Urinary bladder (tissue), 4 donors: ENCODE data around the gene SFT2D3. TPM values are rescaled to one million over a fixed set of nuclear protein-coding genes. Genes with fewer than 3 reads are reported as not detected.

ENCODE experiments used
- DNase-seq: peaks from one replicate; pipeline ENCODE4 v3.0.0-alpha.2; 2015; ENCODE audit errors: extremely low spot score
- H3K27ac ChIP-seq: one replicate; pipeline ENCODE4 v1.5.1; 2013; ENCODE audit warnings: low read depth, mild to moderate bottlenecking, moderate library complexity
- H3K36me3 ChIP-seq: one replicate; pipeline ENCODE4 v1.6.1; 2013; ENCODE audit warnings: mild to moderate bottlenecking, moderate library complexity; ENCODE audit not compliant: insufficient read depth
- H3K4me1 ChIP-seq: one replicate; pipeline ENCODE4 v1.6.1; 2013; ENCODE audit warnings: mild to moderate bottlenecking, moderate library complexity; ENCODE audit not compliant: insufficient read depth
- H3K4me3 ChIP-seq: one replicate; pipeline ENCODE4 v1.5.1; 2013; ENCODE audit warnings: low read depth, low read length
- WGBS: extraction: QIAGEN DNeasy Blood & Tissue Kit; methylation state at CpG from one replicate; pipeline ENCODE4 v1.1.7; 2013; 5-methylcytosine and 5-hydroxymethylcytosine counted together
- polyA plus RNA-seq: library from polyadenylated mRNA; stranded (reverse); fragments of 200-250 nt; gene quantifications from one replicate; pipeline ENCODE4 v1.2.3, GENCODE V29; 2013
- total RNA-seq: library from RNA; depleted of rRNA; stranded (reverse); fragments of >200 nt; gene quantifications from one replicate; pipeline ENCODE4 v1.2.3, GENCODE V29; 2014
- donor health status: healthy with polysubstance abuse.
- donor health status: healthy.

The SFT2D3 gene
- total and polyA plus RNA-seq, 2 donors = 5.5 to 7.2 TPM

- H3K4me1 ChIP-seq = no peaks in the 10 kb centered on the region
- no peak overlapping the region for H3K27ac ChIP-seq
- no peak for DNase-seq
- 58% methylated on average over 14 of the region's 14 CpGs for WGBS
- no peak overlapping the region for H3K4me3 ChIP-seq
- H3K36me3 ChIP-seq = no peaks in the 10 kb centered on the region
These were observed 41.6 kb upstream of the SFT2D3 start for GRCh38 chr2:127659408-127660290.

- Histone ChIP-seq H3K36me3 (no peaks in the 10 kb centered on the region), H3K4me3 (no peak overlapping the region), H3K4me1 (no peaks in the 10 kb centered on the region), H3K27ac (no peak overlapping the region)
- 83% methylated on average over 10 of the region's 10 CpGs for WGBS
- no peak for DNase-seq
These were observed 41.1 kb upstream of the SFT2D3 start for GRCh38 chr2:127660291-127660578.

GRCh38 chr2:127661072-127661649, 40.1 kb upstream of the SFT2D3 start:
- H3K36me3 ChIP-seq = no peaks in the 10 kb centered on the region
- H3K27ac ChIP-seq = no peak overlapping the region
- DNase-seq = no peak
- no peaks in the 10 kb centered on the region for H3K4me1 ChIP-seq
- 55% methylated on average over 14 of the region's 14 CpGs for WGBS
- no peak overlapping the region for H3K4me3 ChIP-seq

GRCh38 chr2:127661949-127662510, 39.3 kb upstream of the SFT2D3 start:
- H3K27ac ChIP-seq = no peak overlapping the region
- DNase-seq = no peak
- H3K4me1 ChIP-seq = no peaks in the 10 kb centered on the region
- 39% methylated on average over 9 of the region's 9 CpGs for WGBS
- H3K4me3 ChIP-seq = no peak overlapping the region
- no peaks in the 10 kb centered on the region for H3K36me3 ChIP-seq

DNA sequence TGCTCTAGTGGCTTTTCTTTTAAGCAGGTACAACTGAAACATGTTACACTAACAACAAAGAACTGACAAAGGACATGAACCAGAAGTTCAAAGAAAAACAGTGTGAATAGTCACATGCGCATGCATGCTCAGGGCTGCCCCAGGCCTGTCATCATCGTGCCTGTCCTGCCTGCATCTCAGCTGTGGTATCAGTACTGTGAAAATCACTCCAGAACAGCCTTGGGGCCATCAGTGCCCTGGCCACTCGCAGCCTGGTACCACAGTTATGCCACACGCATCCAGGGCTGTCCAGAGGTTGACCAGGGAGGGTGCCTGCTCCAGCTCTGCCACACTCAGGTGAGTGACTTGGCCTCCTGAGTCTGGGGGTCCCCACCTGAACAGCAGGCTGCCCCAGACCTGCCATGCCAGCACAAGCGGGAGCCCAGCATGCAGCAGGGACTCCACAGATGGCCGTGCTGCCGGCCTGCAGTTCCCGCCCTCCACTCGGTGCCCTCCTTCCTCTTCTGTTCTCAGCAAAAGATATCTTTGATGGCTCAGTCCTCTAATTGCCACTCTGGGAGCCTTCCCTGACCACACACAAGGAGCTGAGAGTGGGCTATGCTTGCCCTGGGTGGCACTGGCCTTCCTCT, 38.2 kb upstream of the SFT2D3 start:
- H3K4me3 ChIP-seq = no peak overlapping the region
- DNase-seq = no peak
- WGBS = 46% methylated on average over 9 of the region's 9 CpGs
- no peaks in the 10 kb centered on the region for H3K36me3 ChIP-seq
- H3K27ac ChIP-seq = no peak overlapping the region
- H3K4me1 ChIP-seq = no peaks in the 10 kb centered on the region

GRCh38 chr2:127663566-127664064, 37.7 kb upstream of the SFT2D3 start:
- Histone ChIP-seq H3K4me1 (no peaks in the 10 kb centered on the region), H3K27ac (no peak overlapping the region), H3K4me3 (peak overlapping the region; percentile 39), H3K36me3 (no peaks in the 10 kb centered on the region)
- 58% methylated on average over 6 of the region's 6 CpGs for WGBS
- DNase-seq = no peak

- Histone ChIP-seq H3K4me3 (peak overlapping the region; percentile 39), H3K36me3 (no peaks in the 10 kb centered on the region), H3K4me1 (no peaks in the 10 kb centered on the region), H3K27ac (no peak overlapping the region)
- no peak for DNase-seq
- WGBS = 17% methylated on average over 69 of the region's 69 CpGs
These were observed 37.0 kb upstream of the SFT2D3 start for GRCh38 chr2:127664065-127664894.

DNA sequence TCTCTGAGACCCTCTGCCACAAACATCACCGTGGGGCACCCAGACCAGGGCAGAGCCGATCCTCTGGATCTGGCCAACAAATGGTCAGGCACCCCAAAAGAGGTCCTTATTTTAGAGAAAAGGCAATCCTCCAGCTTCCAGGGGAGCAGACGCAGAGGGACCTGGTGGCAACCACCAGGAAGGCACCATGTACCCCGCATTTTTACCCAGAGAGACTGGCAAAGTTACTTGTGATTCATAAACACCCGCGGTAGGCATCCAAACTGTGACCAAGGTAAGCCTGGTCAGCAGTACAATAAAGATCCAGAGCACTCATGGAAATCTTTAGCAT, 36.4 kb upstream of the SFT2D3 start:
- WGBS = 69% methylated on average over 6 of the region's 6 CpGs
- H3K4me3 ChIP-seq = no peak overlapping the region
- H3K27ac ChIP-seq = no peak overlapping the region
- no peak for DNase-seq
- no peaks in the 10 kb centered on the region for H3K4me1 ChIP-seq
- H3K36me3 ChIP-seq = no peaks in the 10 kb centered on the region

GRCh38 chr2:127665267-127665893, 35.9 kb upstream of the SFT2D3 start:
- no peak for DNase-seq
- Histone ChIP-seq H3K4me3 (no peak overlapping the region), H3K4me1 (no peaks in the 10 kb centered on the region), H3K36me3 (no peaks in the 10 kb centered on the region), H3K27ac (no peak overlapping the region)
- 69% methylated on average over 8 of the region's 8 CpGs for WGBS

- no peaks in the 10 kb centered on the region for H3K36me3 ChIP-seq
- no peak for DNase-seq
- no peak overlapping the region for H3K27ac ChIP-seq
- WGBS = 51% methylated on average over 7 of the region's 7 CpGs
- no peaks in the 10 kb centered on the region for H3K4me1 ChIP-seq
- no peak overlapping the region for H3K4me3 ChIP-seq
These were observed 32.2 kb upstream of the SFT2D3 start for GRCh38 chr2:127669056-127669455.

DNA sequence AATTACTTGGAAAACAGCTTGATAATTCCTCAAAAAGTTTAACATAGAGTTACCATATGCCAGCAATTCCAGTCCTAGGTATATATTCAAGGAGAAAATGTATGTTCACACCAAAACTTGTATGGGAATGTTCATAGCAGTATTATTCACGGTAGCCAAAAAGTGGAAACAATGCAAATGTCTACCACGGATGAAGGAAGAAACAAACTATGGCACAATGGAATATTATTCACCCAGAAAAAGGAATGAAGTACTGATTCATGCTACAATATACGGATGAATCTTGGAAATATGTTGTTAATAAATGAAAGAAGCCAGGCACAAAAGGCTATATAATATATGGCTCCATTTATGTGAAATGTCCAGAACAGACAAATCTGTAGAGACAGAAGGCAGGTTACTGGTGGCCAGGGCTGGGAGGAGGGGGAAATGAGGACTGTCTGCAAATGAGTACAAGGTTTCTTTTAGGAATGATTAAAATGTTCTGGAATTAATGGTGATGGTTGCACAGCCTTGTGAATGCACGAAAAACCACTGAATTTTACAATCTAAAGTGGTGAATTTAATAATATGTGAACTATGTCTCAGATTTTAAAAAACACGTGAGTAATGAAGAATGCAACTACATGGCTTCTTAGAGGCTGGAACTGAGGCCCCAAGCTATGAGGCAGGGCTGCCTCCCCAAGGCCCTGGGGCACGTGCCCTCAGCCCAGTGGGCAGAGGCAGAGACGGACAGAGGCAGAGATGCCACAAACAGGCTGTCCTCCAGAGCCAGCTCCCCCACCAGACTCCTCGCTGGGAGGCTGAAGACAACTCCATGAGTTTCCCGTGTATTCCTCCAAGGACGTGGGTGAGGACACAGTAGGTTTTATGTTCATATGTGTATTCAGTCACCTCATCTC, 31.0 kb upstream of the SFT2D3 start:
- no peaks in the 10 kb centered on the region for H3K4me1 ChIP-seq
- H3K4me3 ChIP-seq = no peak overlapping the region
- no peaks in the 10 kb centered on the region for H3K36me3 ChIP-seq
- no peak overlapping the region for H3K27ac ChIP-seq
- 62% methylated on average over 10 of the region's 10 CpGs for WGBS
- no peak for DNase-seq

DNA sequence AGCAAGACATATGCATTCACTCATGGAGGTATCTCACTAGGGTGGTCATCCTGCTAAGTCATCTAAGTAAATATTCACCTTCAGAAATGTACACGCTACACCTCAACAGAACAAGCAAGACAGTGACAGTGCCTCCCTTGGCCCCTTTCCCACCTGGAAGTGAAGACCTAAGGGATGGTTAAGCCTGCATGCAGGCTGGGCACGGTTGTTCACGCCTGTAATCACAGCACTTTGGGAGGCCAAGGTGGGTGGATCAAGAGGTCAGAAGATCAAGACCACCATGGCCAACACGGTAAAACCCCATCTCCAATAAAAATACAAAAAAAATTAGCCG, 30.4 kb upstream of the SFT2D3 start:
- 68% methylated on average over 5 of the region's 5 CpGs for WGBS
- Histone ChIP-seq H3K4me1 (no peaks in the 10 kb centered on the region), H3K27ac (no peak overlapping the region), H3K4me3 (no peak overlapping the region), H3K36me3 (no peaks in the 10 kb centered on the region)
- DNase-seq = no peak
